ENCODE results near the gene THAP7. TPM values are rescaled to one million over a fixed set of nuclear protein-coding genes. Genes with fewer than 3 reads are reported as not detected.

The THAP7 gene
- total RNA-seq, 4 donors from 2014 or later: 33.2 to 42.4 (median 39.1) TPM

- intact Hi-C loops (cut with DNase I): loop anchor here (5.0 kb wide), 1 partner anchor 83 kb away; the partner anchor contains the start of gene CRKL
- H3K4me1 ChIP-seq: peaks cover 31 to 47% (median 37%) of the 10 kb centered on the region in 4 donors
Observed at GRCh38 chr22:21000207-21000986, 1.5 kb downstream of the THAP7 start.

GRCh38 chr22:20999350-21000206, 2.3 kb downstream of the THAP7 start:
- H3K36me3 ChIP-seq: peaks cover 20 to 60% (median 58%) of the 10 kb centered on the region in 4 donors
- TF ChIP-seq POLR2AphosphoS5 (IDR thresholded peaks at IDR 0.05) (no peak), CTCF (IDR thresholded peaks at IDR 0.05) (no peak), POLR2A (IDR thresholded peaks at IDR 0.05; ENCODE audit: low read depth) (no peak), EP300 (IDR thresholded peaks at IDR 0.05) (no peak)
- no peak for DNase-seq (ENCODE audit: extremely low spot score)
- peak overlapping the region; percentile 70 to 91 (median 78) for H3K4me3 ChIP-seq
- H3K27ac ChIP-seq (replicated peaks in 1 of 4): peak overlapping the region; percentile 98 to 100 (median 99)
- intact Hi-C loops (cut with DNase I): loop anchor here (2.0 to 5.0 kb wide), 2 partner anchors 17 to 82 kb away; partner anchors contain the start of genes CRKL and LZTR1
- no peaks in the 10 kb centered on the region for H3K9me3 ChIP-seq
- H3K4me1 ChIP-seq: peaks cover 31 to 47% (median 37%) of the 10 kb centered on the region in 4 donors
- no peaks in the 10 kb centered on the region for H3K27me3 ChIP-seq
- WGBS: 80% methylated on average over 6 of the region's 27 CpGs

More at GRCh38 chr22:21000207-21000986, 1.5 kb downstream of the THAP7 start:
- no peaks in the 10 kb centered on the region for H3K9me3 ChIP-seq
- WGBS: 22% methylated on average over 10 of the region's 22 CpGs
- peaks cover 17 to 52% (median 50%) of the 10 kb centered on the region in 4 donors for H3K36me3 ChIP-seq
- TF ChIP-seq POLR2AphosphoS5 (IDR thresholded peaks at IDR 0.05) (no peak), POLR2A (IDR thresholded peaks at IDR 0.05; ENCODE audit: low read depth) (no peak), CTCF (IDR thresholded peaks at IDR 0.05) (no peak), EP300 (IDR thresholded peaks at IDR 0.05) (no peak)
- peak overlapping the region; percentile 70 to 91 (median 78) for H3K4me3 ChIP-seq
- no peaks in the 10 kb centered on the region for H3K27me3 ChIP-seq
- H3K27ac ChIP-seq (replicated peaks in 1 of 4): peak overlapping the region; percentile 98 to 100 (median 99)
- DNase-seq (ENCODE audit: extremely low spot score): no peak

- H3K9me3 ChIP-seq: no peaks in the 10 kb centered on the region
- TF ChIP-seq CTCF (IDR thresholded peaks at IDR 0.05) (no peak), POLR2A (IDR thresholded peaks at IDR 0.05; ENCODE audit: low read depth) (no peak), POLR2AphosphoS5 (IDR thresholded peaks at IDR 0.05) (no peak), EP300 (IDR thresholded peaks at IDR 0.05) (no peak)
- 57% methylated on average over 5 of the region's 7 CpGs for WGBS
- H3K27ac ChIP-seq (replicated peaks in 1 of 4): no peak overlapping the region
- H3K27me3 ChIP-seq: no peaks in the 10 kb centered on the region
- intact Hi-C loops (cut with DNase I): loop anchor here (2.0 kb wide), 1 partner anchor 16 kb away; the partner anchor contains the start of gene LZTR1
- H3K4me1 ChIP-seq: peaks cover 29 to 42% (median 33%) of the 10 kb centered on the region in 4 donors
- no peak for DNase-seq (ENCODE audit: extremely low spot score)
- peaks cover 20 to 69% (median 67%) of the 10 kb centered on the region in 4 donors for H3K36me3 ChIP-seq
- no peak overlapping the region for H3K4me3 ChIP-seq
Observed at GRCh38 chr22:20998411-20999336, 3.2 kb downstream of the THAP7 start.

Data from esophagus muscularis mucosa (tissue), 4 donors.